GM19240 (cell line): ENCODE results near the gene RBM23.

ENCODE experiments used
- DNase-seq: peaks from one replicate; pipeline ENCODE4 v3.0.0; 2011; ENCODE audit warnings: low spot score; ENCODE audit not compliant: insufficient read length

The RBM23 gene

DNA sequence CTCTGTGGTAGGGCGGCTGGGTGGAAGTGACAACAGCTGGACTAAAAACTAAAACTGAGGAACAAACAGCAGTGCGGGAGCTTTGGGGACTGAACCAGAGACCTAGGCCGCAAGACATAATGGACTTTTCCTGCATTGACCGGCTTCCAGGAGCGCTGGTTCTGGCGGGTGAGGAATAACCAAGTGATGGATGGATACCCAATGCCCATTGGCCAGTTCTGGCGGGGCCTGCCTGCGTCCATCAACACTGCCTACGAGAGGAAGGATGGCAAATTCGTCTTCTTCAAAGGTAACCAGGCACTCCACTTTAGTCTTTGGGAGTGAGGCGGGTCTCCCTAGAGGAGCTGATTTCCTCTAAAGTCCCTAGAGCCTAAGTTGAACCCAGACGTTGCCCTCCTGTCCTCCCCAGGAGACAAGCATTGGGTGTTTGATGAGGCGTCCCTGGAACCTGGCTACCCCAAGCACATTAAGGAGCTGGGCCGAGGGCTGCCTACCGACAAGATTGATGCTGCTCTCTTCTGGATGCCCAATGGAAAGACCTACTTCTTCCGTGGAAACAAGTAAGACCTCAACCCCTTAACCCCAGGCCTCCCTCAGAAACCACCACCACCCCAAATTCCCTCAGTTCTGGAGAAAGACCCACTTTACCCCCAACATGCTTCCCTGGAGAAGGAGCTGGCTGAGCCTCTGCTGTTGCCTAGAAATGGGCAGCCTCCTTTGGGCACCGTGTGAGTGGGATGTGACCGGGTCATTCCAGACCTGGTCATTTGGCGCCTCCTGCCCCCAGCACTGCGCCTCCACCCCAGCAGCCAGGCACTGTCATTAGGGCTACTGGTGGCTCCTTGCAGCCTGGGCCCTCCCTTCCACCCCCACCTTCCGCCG, 74.5 kb downstream of the RBM23 start:
- DNase-seq = no peak
